Stomach (tissue), 9 donors: ENCODE measurements around the gene KLF5. TPM values are rescaled to one million over a fixed set of nuclear protein-coding genes. Genes with fewer than 3 reads are reported as not detected.
"Not testable (repeated sequence)": the region's sequence is repeated elsewhere in the genome, so short reads cannot be mapped to it uniquely, and the experiment has no call there.

Experiments
- DNase-seq, 2 donors: peaks; one replicate each; pipeline versions ENCODE4 v3.0.0 to v3.0.0-alpha.2; 2013 to 2019
- H3K27ac ChIP-seq, 5 donors: fragments of 200-600 bp in 4 of 5; sonication (generic) in 4 of 5; one replicate each; pipeline ENCODE4 v1.5.1; 2013 to 2019; ENCODE audit warnings: mild to moderate bottlenecking in 1 of 5, moderate library complexity in 1 of 5
- H3K27me3 ChIP-seq, 3 donors: fragments of 200-600 bp; sonication (generic); one replicate each; pipeline ENCODE4 v1.5.1; 2017 to 2019; ENCODE audit warnings: mixed run types in 1 of 3
- H3K36me3 ChIP-seq, 4 donors: fragments of 200-600 bp; sonication (generic); 1 replicate in 3 of 4; 2 replicates in 1 of 4; pipeline ENCODE4 v1.5.1; 2016 to 2019
- H3K4me1 ChIP-seq, 4 donors: fragments of 200-600 bp; sonication (generic); one replicate each; pipeline ENCODE4 v1.5.1; 2016 to 2019
- H3K4me3 ChIP-seq, 4 donors: fragments of 200-600 bp; sonication (generic) in 3 of 4; one replicate each; pipeline ENCODE4 v1.5.1; 2016 to 2019; ENCODE audit warnings: mild to moderate bottlenecking in 1 of 4
- H3K9me3 ChIP-seq, 4 donors: fragments of 200-600 bp; sonication (generic); one replicate each; pipeline ENCODE4 v1.5.1; 2016 to 2019
- EP300 ChIP-seq: sonication (generic); formaldehyde crosslinking; IDR thresholded peaks from one replicate; pipeline ENCODE4 v1.6.1; 2017; ENCODE audit warnings: antibody characterized with exemption
- POLR2A ChIP-seq, 4 donors: fragments of 450-650 bp; IDR thresholded peaks; one replicate each; pipeline ENCODE4 v1.6.1; 2016; ENCODE audit warnings: antibody characterized with exemption in 4 of 4, control low read depth in 2 of 4, mild to moderate bottlenecking in 1 of 4, moderate library complexity in 1 of 4
- POLR2AphosphoS5 ChIP-seq, 3 donors: sonication (generic); formaldehyde crosslinking; IDR thresholded peaks; one replicate each; pipeline ENCODE4 v1.6.1; 2016; ENCODE audit warnings: antibody characterized with exemption in 3 of 3
- WGBS, 5 donors: extraction: QIAGEN DNeasy Blood & Tissue Kit in 3 of 5; methylation state at CpG; one replicate each; pipeline versions ENCODE4 v1.1.5 to v1.1.7; 2013 to 2018; 5-methylcytosine and 5-hydroxymethylcytosine counted together
- intact Hi-C: fragments of 100-400 bp; cut with DNase I; formaldehyde crosslinking; loops from one replicate; pipeline ENCODE4 v1.15.1; 2023; ENCODE audit warnings: low total_unique reads
- polyA plus RNA-seq, 3 donors: library from polyadenylated mRNA; stranded (reverse); fragments of 200-250 nt; gene quantifications; one replicate each; pipeline ENCODE4 v1.2.3, GENCODE V29; 2013
- total RNA-seq, 5 donors: library from RNA; depleted of rRNA; stranded (reverse); fragments of >200 nt; gene quantifications; one replicate each; pipeline versions ENCODE4 v1.1.0 to v1.2.3, GENCODE V29; 2014 to 2016
- TF ChIP-seq, protein P1 (sequence below), 7 experiments: fragments of 450-650 bp in 4 of 7; fragments of 200-600 bp in 3 of 7; sonication (generic) in 3 of 7; IDR thresholded peaks; one replicate each; pipeline ENCODE4 v1.5.1; 2016 to 2019; ENCODE audit warnings: antibody characterized with exemption in 7 of 7, control low read depth in 2 of 7, mild to moderate bottlenecking in 1 of 7
- donor health status: healthy with polysubstance abuse.
- donor health status: Bipolar disorder and iron deficiency.
- donor health status: healthy.

KLF5 gene
- total and polyA plus RNA-seq, 8 donors, result 23.7 to 585 (median 78.1) TPM

- Histone ChIP-seq H3K36me3 (no peaks in the 10 kb centered on the region), H3K27ac (no peak overlapping the region), H3K4me3 (no peak overlapping the region), H3K4me1 (peaks cover 0 to 13% (median 0%) of the 10 kb centered on the region in 4 donors), H3K27me3 (no peaks in the 10 kb centered on the region), H3K9me3 (no peaks in the 10 kb centered on the region)
- intact Hi-C loops, result no loop called here
- TF ChIP-seq EP300 (no peak), POLR2AphosphoS5 (IDR thresholded peaks at IDR 0.05) (no peak), POLR2A (IDR thresholded peaks at IDR 0.05) (no peak)
- TF ChIP-seq, protein P1, sequence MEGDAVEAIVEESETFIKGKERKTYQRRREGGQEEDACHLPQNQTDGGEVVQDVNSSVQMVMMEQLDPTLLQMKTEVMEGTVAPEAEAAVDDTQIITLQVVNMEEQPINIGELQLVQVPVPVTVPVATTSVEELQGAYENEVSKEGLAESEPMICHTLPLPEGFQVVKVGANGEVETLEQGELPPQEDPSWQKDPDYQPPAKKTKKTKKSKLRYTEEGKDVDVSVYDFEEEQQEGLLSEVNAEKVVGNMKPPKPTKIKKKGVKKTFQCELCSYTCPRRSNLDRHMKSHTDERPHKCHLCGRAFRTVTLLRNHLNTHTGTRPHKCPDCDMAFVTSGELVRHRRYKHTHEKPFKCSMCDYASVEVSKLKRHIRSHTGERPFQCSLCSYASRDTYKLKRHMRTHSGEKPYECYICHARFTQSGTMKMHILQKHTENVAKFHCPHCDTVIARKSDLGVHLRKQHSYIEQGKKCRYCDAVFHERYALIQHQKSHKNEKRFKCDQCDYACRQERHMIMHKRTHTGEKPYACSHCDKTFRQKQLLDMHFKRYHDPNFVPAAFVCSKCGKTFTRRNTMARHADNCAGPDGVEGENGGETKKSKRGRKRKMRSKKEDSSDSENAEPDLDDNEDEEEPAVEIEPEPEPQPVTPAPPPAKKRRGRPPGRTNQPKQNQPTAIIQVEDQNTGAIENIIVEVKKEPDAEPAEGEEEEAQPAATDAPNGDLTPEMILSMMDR (IDR thresholded peaks at IDR 0.05), result no peak
- DNase-seq, result peak in 1 of 2 donors; percentile 23
- WGBS, 5 donors, result 52 to 77% (median 62%) methylated on average over 6 of the region's 6 CpGs
Measured at GRCh38 chr13:73045031-73045430, 13.8 kb upstream of the KLF5 start.

DNA sequence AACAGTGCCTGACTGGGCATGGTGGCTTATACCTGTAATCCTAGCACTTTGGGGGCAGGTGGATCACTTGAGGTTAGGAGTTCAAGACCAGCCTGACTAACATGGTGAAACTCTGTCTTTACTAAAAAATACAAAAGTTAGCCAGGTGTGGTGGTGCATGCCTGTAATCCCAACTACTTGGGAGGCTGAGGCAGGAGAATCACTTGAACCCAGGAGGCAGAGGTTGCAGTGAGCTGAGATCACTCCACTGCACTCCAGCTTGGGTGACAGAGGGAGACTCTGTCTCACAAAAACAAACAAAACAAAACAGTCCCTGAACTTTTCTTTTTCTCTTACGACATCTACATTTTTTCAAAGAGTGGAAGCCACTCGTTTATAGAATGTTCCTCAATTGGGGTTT is 10.2 kb upstream of the KLF5 start:
- 76 to 85% (median 79%) methylated on average over 2 of the region's 2 CpGs for WGBS, 5 donors
- intact Hi-C loops, result not testable (repeated sequence)

DNA sequence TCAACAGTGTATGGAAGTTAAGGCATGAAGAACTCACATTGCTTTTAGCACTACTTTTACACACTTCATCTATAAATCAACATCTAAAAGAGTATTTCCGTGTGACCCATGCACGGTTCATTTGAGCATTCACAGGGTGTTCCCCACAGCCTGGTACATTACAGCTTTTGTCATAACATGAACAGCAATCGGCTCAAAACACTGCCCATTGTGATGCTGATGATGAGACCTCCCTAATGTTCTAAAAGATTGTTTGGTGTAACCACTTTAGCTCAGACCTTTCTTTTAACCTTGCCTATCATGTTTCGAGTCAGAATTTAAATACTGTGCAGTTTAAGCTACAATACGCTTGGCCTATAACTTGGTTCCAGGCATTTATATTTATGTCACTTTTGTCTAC is 4.1 kb upstream of the KLF5 start:
- WGBS, 5 donors, result 38 to 70% (median 46%) methylated on average over 5 of the region's 5 CpGs
- Histone ChIP-seq H3K4me1 (peaks cover 0 to 15% (median 10%) of the 10 kb centered on the region in 4 donors), H3K27me3 (peaks cover 0 to 9% (median 0%) of the 10 kb centered on the region in 3 donors), H3K27ac (no peak overlapping the region), H3K4me3 (no peak overlapping the region), H3K9me3 (no peaks in the 10 kb centered on the region), H3K36me3 (no peaks in the 10 kb centered on the region)
- no peak for DNase-seq
- TF ChIP-seq POLR2A (IDR thresholded peaks at IDR 0.05), result no peak
- TF ChIP-seq, protein P1 (IDR thresholded peaks at IDR 0.05), result no peak
- no peak for TF ChIP-seq POLR2AphosphoS5 (IDR thresholded peaks at IDR 0.05)
- no peak for TF ChIP-seq EP300
- intact Hi-C loops, result no loop called here

More for the DNA sequence above, 10.2 kb upstream of the KLF5 start:
- DNase-seq, H3K27me3 ChIP-seq, H3K9me3 ChIP-seq, H3K4me3 ChIP-seq, H3K36me3 ChIP-seq, H3K4me1 ChIP-seq, H3K27ac ChIP-seq: not testable (repeated sequence)

DNA sequence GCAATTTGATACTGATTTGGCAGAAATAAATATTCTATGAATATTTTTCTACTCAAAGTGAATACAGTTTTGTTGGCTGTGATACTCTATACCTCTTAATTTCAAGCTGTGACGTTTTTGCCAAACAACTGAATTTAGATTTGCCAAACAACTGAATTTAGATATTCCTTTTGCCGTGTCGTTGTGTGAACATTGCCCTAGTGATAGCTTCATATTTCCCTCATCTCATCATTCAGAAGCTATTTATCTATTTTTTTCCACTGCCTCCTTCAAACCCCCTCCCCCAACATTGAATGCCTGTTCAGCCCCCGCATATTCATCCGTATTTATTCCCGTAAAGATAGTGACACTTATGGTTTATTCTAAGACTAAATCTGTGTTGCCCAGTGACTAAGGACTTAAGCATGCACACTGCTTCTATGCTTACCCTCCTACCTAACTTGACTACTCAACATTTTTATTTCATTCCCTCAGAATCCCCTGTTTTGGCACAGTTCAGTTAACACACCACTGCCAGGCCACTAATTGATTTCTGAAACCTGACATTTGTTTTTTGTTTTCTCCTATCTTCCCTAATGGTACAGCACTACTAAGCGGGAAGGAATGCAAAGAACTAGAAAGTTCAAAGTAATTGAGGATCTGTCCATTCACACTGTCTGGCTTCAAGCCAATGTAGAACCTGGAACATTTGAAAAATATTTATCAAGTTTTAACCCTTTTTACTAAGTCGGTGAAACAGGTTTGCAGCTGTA is 2.8 kb upstream of the KLF5 start:
- Histone ChIP-seq H3K27ac (peak overlapping the region in 2 of 5 donors; percentile 26 to 87), H3K9me3 (no peaks in the 10 kb centered on the region), H3K36me3 (no peaks in the 10 kb centered on the region), H3K27me3 (peaks cover 0 to 9% (median 0%) of the 10 kb centered on the region in 3 donors), H3K4me1 (peaks cover 0 to 22% (median 12%) of the 10 kb centered on the region in 4 donors), H3K4me3 (no peak overlapping the region)
- intact Hi-C loops, result no loop called here
- peak in 1 of 2 donors; percentile 58 for DNase-seq
- WGBS, 5 donors, result 32 to 53% (median 42%) methylated on average over 8 of the region's 8 CpGs
- TF ChIP-seq, protein P1 (IDR thresholded peaks at IDR 0.05), result no peak
- no peak for TF ChIP-seq POLR2A (IDR thresholded peaks at IDR 0.05)
- no peak for TF ChIP-seq EP300
- TF ChIP-seq POLR2AphosphoS5 (IDR thresholded peaks at IDR 0.05), result no peak

DNA sequence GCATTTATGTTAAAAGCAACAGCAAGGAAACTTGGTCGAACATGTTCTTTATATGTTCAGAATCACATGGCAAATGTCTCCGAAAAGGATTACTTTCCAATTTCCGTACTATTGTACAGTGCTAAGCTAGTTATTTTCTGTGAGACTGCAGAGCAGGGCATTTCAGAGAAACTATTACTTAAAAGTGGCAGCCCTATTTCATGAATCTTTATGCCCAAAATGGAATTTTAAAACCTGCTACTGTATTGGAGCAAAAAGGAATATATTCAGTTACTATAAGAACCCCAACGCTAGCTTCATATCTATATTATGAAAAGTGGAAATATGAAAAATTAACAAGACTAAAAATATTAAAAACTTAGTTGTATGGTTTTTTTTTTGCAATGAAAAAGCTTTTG is 2.2 kb upstream of the KLF5 start:
- intact Hi-C loops, result no loop called here
- TF ChIP-seq, protein P1 (IDR thresholded peaks at IDR 0.05), result no peak
- TF ChIP-seq POLR2A (IDR thresholded peaks at IDR 0.05) (no peak), POLR2AphosphoS5 (IDR thresholded peaks at IDR 0.05) (no peak), EP300 (no peak)
- no peak overlapping the region for H3K4me3 ChIP-seq

More for the DNA sequence above, 2.2 kb upstream of the KLF5 start:
- Histone ChIP-seq H3K4me1 (peaks cover 0 to 26% (median 12%) of the 10 kb centered on the region in 4 donors), H3K27ac (peak overlapping the region in 2 of 5 donors; percentile 26 to 87), H3K36me3 (no peaks in the 10 kb centered on the region), H3K9me3 (no peaks in the 10 kb centered on the region), H3K27me3 (peaks cover 0 to 9% (median 0%) of the 10 kb centered on the region in 3 donors)
- WGBS, 5 donors, result 35 to 77% (median 52%) methylated on average over 4 of the region's 4 CpGs
- DNase-seq, result no peak
